Adrenal gland (tissue), 12 donors: ENCODE data around the gene LRRC4C. TPM values are rescaled to one million over a fixed set of nuclear protein-coding genes. Genes with fewer than 3 reads are reported as not detected.

ENCODE experiments used
- DNase-seq, 7 donors: peaks; one replicate each; pipeline ENCODE4 v3.0.0-alpha.2; 2019 to 2020
- H3K27ac ChIP-seq, 5 donors: fragments of 200-600 bp; sonication (generic) in 4 of 5; 1 replicate in 3 of 5; 2 replicates in 2 of 5; pipeline versions ENCODE4 v1.5.1 to v1.8.0; 2016 to 2020; ENCODE audit warnings: mild to moderate bottlenecking in 1 of 5
- H3K27me3 ChIP-seq: fragments of 200-600 bp; 2 replicates; pipeline ENCODE4 v1.8.0; 2021
- H3K36me3 ChIP-seq, 2 donors: fragments of 200-600 bp; replicated peaks in 1 of 2; 1 replicate in 1 of 2; 2 replicates in 1 of 2; pipeline versions ENCODE4 v1.5.1 to v1.8.0; 2018 to 2022
- H3K4me1 ChIP-seq, 2 donors: fragments of 200-600 bp; replicated peaks in 1 of 2; 1 replicate in 1 of 2; 2 replicates in 1 of 2; pipeline versions ENCODE4 v1.5.1 to v1.8.0; 2018 to 2021
- H3K4me3 ChIP-seq, 4 donors: fragments of 200-600 bp; sonication (generic) in 3 of 4; one replicate each; pipeline ENCODE4 v1.5.1; 2016 to 2018
- H3K9me3 ChIP-seq, 3 donors: fragments of 200-600 bp; sonication (generic) in 1 of 3; replicated peaks in 1 of 3; 1 replicate in 2 of 3; 2 replicates in 1 of 3; pipeline versions ENCODE4 v1.5.1 to v1.8.0; 2016 to 2021
- CTCF ChIP-seq, 6 experiments: fragments of 450-650 bp in 4 of 6; fragments of 200-600 bp in 2 of 6; sonication (generic) in 1 of 6; IDR thresholded peaks; 1 replicate in 5 of 6; 2 replicates in 1 of 6; pipeline versions ENCODE4 v1.5.1 to v1.8.0; 2016 to 2021; ENCODE audit warnings: antibody characterized with exemption in 6 of 6, mild to moderate bottlenecking in 2 of 6, moderate library complexity in 1 of 6
- POLR2A ChIP-seq, 2 donors: fragments of 450-650 bp; IDR thresholded peaks; one replicate each; pipeline ENCODE4 v1.6.1; 2017; ENCODE audit warnings: antibody characterized with exemption in 2 of 2, mild to moderate bottlenecking in 2 of 2, moderate library complexity in 1 of 2
- WGBS, 4 donors: extraction: QIAGEN DNeasy Blood & Tissue Kit in 2 of 4; methylation state at CpG; one replicate each; pipeline versions ENCODE4 v1.1.5 to v1.1.7; 2013 to 2017; 5-methylcytosine and 5-hydroxymethylcytosine counted together
- intact Hi-C, 2 donors: fragments of 100-400 bp; cut with DNase I; formaldehyde crosslinking; loops; one replicate each; pipeline versions ENCODE4 v1.14.1 to v1.15.0; 2022 to 2023
- polyA plus RNA-seq, 3 donors: library from polyadenylated mRNA; stranded (reverse); fragments of 200-250 nt in 2 of 3; fragments of 350-450 nt in 1 of 3; fragmentation: Illumina TruSeq in 1 of 3; extraction: RNeasy Lipid Tissue Mini Kit (QIAGEN cat#74804) in 1 of 3; gene quantifications; one replicate each; pipeline ENCODE4 v1.2.3, GENCODE V29; 2013 to 2014
- total RNA-seq, 9 donors: library from RNA; depleted of rRNA in 4 of 9; stranded (reverse); fragments of >200 nt in 4 of 9; fragments of 120-200 nt in 1 of 9; fragmentation: NEBNext Ultra II Directional in 1 of 9; extraction: Animal tissue kit (Norgen Biotek cat#: 25700) in 1 of 9; gene quantifications; one replicate each; pipeline versions ENCODE4 v1.1.0 to v1.2.4, GENCODE V29; 2013 to 2023
- donor health status: healthy with polysubstance abuse.
- donor health status: Bipolar disorder and iron deficiency.
- donor health status: DM: yes; HTN: yes; CAD: no.
- donor health status: DM: no; HTN: no; CAD: no.
- donor health status: DM: no; HTN: no; CAD: no.
- donor health status: DM: yes; HTN: yes; CAD: no.

Gene LRRC4C
- total and polyA plus RNA-seq, 12 donors = 1.0 to 10.6 (median 5.5) TPM

DNA sequence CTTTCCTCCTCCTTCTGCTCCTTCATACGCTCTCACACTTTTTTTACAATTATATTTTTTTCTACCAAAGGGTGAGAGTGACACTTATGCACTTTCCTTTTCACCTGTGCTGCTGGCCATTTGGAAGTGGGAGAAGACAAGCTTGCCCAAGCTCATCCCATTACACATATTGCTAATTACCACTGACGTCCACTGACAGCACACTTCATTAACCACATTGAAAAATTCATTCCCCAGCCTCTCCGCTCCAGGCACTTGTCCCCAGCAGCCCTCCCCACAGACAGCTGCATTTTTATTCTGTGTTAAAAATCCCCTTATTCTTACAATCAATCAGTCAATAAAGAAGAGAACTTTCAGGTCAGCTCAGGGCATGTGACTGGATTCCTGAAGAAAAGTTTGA is 175.1 kb downstream of the LRRC4C start:
- Histone ChIP-seq H3K27ac (no peak overlapping the region), H3K36me3 (no peaks in the 10 kb centered on the region), H3K4me1 (no peaks in the 10 kb centered on the region), H3K9me3 (no peaks in the 10 kb centered on the region), H3K27me3 (no peaks in the 10 kb centered on the region), H3K4me3 (no peak overlapping the region)
- 78 to 84% (median 80%) methylated on average over 3 of the region's 3 CpGs for WGBS, 4 donors
- intact Hi-C loops = no loop called here
- no peak for DNase-seq
- no peak for TF ChIP-seq POLR2A (IDR thresholded peaks at IDR 0.05)
- TF ChIP-seq CTCF (IDR thresholded peaks at IDR 0.05) = no peak

- Histone ChIP-seq H3K4me1 (no peaks in the 10 kb centered on the region), H3K27ac (no peak overlapping the region), H3K36me3 (no peaks in the 10 kb centered on the region), H3K9me3 (no peaks in the 10 kb centered on the region), H3K4me3 (no peak overlapping the region), H3K27me3 (no peaks in the 10 kb centered on the region)
- no peak for DNase-seq
- TF ChIP-seq POLR2A (IDR thresholded peaks at IDR 0.05) = no peak
- TF ChIP-seq CTCF (IDR thresholded peaks at IDR 0.05) = no peak
- 83 to 92% (median 88%) methylated on average over 6 of the region's 6 CpGs for WGBS, 4 donors
- intact Hi-C loops = no loop called here
Measured at GRCh38 chr11:41283191-41283930, 176.1 kb downstream of the LRRC4C start.

DNA sequence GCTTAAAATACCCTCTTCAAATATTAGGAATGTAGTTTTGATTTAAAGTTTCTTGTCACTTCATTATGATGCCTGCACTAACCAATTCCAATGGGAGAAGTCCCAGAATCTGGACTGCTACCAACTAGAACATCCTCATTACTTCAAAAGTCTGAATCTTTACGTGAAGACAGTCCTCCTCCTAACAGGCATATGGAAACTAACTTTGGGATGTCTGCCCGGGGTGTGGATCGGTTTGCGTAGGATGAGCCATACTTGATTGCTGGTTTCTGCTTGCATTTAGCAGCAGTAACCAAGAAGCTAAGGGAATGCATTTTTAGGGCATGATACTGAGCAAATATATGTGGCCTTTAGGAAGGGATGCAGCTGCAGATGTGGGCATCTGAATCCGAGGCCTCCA is 177.1 kb downstream of the LRRC4C start:
- intact Hi-C loops = no loop called here
- Histone ChIP-seq H3K4me3 (no peak overlapping the region), H3K36me3 (no peaks in the 10 kb centered on the region), H3K4me1 (no peaks in the 10 kb centered on the region), H3K27ac (no peak overlapping the region), H3K27me3 (no peaks in the 10 kb centered on the region), H3K9me3 (no peaks in the 10 kb centered on the region)
- TF ChIP-seq POLR2A (IDR thresholded peaks at IDR 0.05) = no peak
- TF ChIP-seq CTCF (IDR thresholded peaks at IDR 0.05) = no peak
- WGBS, 4 donors = 84 to 93% (median 87%) methylated on average over 5 of the region's 5 CpGs
- no peak for DNase-seq

GRCh38 chr11:41281131-41281742 is 178.2 kb downstream of the LRRC4C start:
- peak overlapping the region in 1 of 5 donors; percentile 18 for H3K27ac ChIP-seq
- WGBS, 4 donors = 37 to 51% (median 42%) methylated on average over 7 of the region's 7 CpGs
- intact Hi-C loops = no loop called here
- no peak for TF ChIP-seq POLR2A (IDR thresholded peaks at IDR 0.05)
- TF ChIP-seq CTCF (IDR thresholded peaks at IDR 0.05) = no peak
- no peaks in the 10 kb centered on the region for H3K36me3 ChIP-seq
- no peak overlapping the region for H3K4me3 ChIP-seq
- no peaks in the 10 kb centered on the region for H3K27me3 ChIP-seq
- DNase-seq = peak in 2 of 7 donors; percentile 11 to 15
- H3K9me3 ChIP-seq = no peaks in the 10 kb centered on the region
- H3K4me1 ChIP-seq = no peaks in the 10 kb centered on the region
